ENCODE data around the gene KNDC1. TPM values are rescaled to one million over a fixed set of nuclear protein-coding genes. Genes with fewer than 3 reads are reported as not detected.

KNDC1 gene
- total RNA-seq, 3 donors from 2014 or later: 0.98 to 2.3 TPM; not detected in 1

GRCh38 chr10:133162910-133163856 is 3.2 kb downstream of the KNDC1 start:
- peak in 1 of 2 donors; percentile 33 for DNase-seq (ENCODE audit: low spot score in 2 of 2)
- no peaks in the 10 kb centered on the region for H3K9me3 ChIP-seq
- no peak overlapping the region for H3K27ac ChIP-seq
- intact Hi-C loops (cut with DNase I; ENCODE audit: low total_unique reads): no loop called here
- no peaks in the 10 kb centered on the region for H3K36me3 ChIP-seq
- H3K27me3 ChIP-seq: peaks cover 5 to 31% of the 10 kb centered on the region in 2 donors
- no peak for TF ChIP-seq POLR2AphosphoS5 (IDR thresholded peaks at IDR 0.05)
- TF ChIP-seq, protein P1, sequence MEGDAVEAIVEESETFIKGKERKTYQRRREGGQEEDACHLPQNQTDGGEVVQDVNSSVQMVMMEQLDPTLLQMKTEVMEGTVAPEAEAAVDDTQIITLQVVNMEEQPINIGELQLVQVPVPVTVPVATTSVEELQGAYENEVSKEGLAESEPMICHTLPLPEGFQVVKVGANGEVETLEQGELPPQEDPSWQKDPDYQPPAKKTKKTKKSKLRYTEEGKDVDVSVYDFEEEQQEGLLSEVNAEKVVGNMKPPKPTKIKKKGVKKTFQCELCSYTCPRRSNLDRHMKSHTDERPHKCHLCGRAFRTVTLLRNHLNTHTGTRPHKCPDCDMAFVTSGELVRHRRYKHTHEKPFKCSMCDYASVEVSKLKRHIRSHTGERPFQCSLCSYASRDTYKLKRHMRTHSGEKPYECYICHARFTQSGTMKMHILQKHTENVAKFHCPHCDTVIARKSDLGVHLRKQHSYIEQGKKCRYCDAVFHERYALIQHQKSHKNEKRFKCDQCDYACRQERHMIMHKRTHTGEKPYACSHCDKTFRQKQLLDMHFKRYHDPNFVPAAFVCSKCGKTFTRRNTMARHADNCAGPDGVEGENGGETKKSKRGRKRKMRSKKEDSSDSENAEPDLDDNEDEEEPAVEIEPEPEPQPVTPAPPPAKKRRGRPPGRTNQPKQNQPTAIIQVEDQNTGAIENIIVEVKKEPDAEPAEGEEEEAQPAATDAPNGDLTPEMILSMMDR (IDR thresholded peaks at IDR 0.05): no peak
- no peak for TF ChIP-seq POLR2A (IDR thresholded peaks at IDR 0.05)
- H3K4me3 ChIP-seq: no peak overlapping the region
- peaks cover 4 to 16% of the 10 kb centered on the region in 2 donors for H3K4me1 ChIP-seq

DNA sequence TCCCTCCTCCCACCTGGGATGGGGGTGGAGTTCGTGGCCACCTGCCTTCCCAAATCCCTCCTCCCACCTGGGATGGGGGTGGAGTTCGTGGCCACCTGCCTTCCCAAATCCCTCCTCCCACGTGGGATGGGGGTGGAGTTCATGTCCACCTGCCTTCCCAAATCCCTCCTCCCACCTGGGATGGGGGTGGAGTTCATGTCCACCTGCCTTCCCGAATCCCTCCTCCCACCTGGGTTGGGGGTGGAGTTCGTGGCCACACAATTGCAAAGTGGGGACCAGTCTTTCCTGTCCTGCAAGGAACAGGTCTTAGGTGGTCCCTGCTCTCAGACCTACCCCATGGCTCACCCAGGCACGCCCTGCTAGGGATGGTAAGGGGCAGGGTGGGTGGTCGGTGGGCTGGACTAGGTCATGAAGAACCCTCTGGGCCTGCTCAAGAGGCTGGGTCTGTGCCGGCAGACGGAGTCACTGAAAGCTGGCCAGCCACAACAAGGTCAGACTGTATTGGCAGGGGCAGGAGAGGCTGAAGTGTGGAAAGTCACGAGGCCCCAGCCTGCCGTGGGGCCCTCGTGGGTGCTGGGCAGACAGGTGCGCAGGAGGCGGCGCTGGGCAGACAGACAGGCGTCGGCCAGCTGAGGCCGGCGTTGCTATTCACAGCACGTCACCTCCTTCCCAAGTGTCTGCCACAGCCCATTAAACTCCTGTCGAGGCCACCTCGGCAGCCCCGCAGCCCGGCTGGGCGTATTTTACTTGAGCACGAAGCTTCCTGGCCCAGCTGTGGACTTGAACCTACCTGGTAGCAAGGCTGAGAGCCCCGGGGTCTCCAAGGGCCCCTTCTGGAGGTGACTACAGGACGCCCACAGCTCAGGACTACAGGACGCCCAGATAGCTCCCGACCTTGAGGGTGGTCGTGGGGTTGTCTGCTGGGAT is 4.1 kb downstream of the KNDC1 start:
- peaks cover 5 to 31% of the 10 kb centered on the region in 2 donors for H3K27me3 ChIP-seq
- intact Hi-C loops (cut with DNase I; ENCODE audit: low total_unique reads): no loop called here
- H3K4me3 ChIP-seq: no peak overlapping the region
- H3K27ac ChIP-seq: no peak overlapping the region
- TF ChIP-seq, protein P1 (IDR thresholded peaks at IDR 0.05): no peak
- TF ChIP-seq POLR2AphosphoS5 (IDR thresholded peaks at IDR 0.05): no peak
- no peak for TF ChIP-seq POLR2A (IDR thresholded peaks at IDR 0.05)
- peaks cover 4 to 16% of the 10 kb centered on the region in 2 donors for H3K4me1 ChIP-seq
- DNase-seq (ENCODE audit: low spot score in 2 of 2): peak in 1 of 2 donors; percentile 43
- H3K9me3 ChIP-seq: no peaks in the 10 kb centered on the region
- no peaks in the 10 kb centered on the region for H3K36me3 ChIP-seq

GRCh38 chr10:133164816-133165555 is 5.0 kb downstream of the KNDC1 start:
- H3K27me3 ChIP-seq: peaks cover 5 to 31% of the 10 kb centered on the region in 2 donors
- DNase-seq (ENCODE audit: low spot score in 2 of 2): peak in 1 of 2 donors; percentile 25

More at GRCh38 chr10:133164816-133165555, 5.0 kb downstream of the KNDC1 start:
- intact Hi-C loops (cut with DNase I; ENCODE audit: low total_unique reads): no loop called here
- TF ChIP-seq, protein P1 (IDR thresholded peaks at IDR 0.05): no peak
- TF ChIP-seq POLR2AphosphoS5 (IDR thresholded peaks at IDR 0.05) (no peak), POLR2A (IDR thresholded peaks at IDR 0.05) (no peak)
- Histone ChIP-seq H3K4me1 (peaks cover 4 to 16% of the 10 kb centered on the region in 2 donors), H3K27ac (no peak overlapping the region), H3K9me3 (no peaks in the 10 kb centered on the region), H3K36me3 (no peaks in the 10 kb centered on the region), H3K4me3 (no peak overlapping the region)
